ENCODE data around the gene ZDHHC11B. TPM values are rescaled to one million over a fixed set of nuclear protein-coding genes. Genes with fewer than 3 reads are reported as not detected.
"Not testable (repeated sequence)": the region's sequence is repeated elsewhere in the genome, so short reads cannot be mapped to it uniquely, and the experiment has no call there.

Gene ZDHHC11B
- total and polyA plus RNA-seq, 8 donors, result 8.4 to 52.3 (median 31.5) TPM

DNA sequence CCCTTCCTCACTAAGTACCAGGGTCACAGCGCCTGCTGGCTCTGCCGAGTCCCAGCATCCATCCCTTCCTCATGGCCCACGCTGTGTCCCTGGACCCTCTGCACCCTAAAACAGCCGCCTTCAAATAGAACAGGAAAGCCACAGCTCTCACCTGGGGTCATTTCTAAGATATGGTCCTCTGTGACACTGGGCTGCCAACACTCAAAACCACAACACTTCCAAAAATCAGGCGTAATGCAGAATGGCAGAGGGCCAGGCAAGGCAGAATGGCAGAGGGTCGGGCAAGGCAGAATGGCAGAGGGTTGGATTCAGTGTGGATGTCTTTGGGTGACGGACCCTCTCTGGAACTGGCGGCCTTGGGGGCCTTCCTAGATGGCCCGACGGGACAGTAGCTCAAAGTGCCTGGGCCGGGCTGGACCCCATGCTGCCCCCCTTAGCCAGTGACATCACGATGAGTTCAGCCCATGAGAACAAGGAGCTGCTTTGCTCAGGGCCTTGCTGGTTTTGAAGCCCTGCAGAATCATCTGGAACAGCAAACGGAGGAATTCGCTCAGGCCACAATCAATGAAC is 35.3 kb downstream of the ZDHHC11B start:
- TF ChIP-seq, protein P1, sequence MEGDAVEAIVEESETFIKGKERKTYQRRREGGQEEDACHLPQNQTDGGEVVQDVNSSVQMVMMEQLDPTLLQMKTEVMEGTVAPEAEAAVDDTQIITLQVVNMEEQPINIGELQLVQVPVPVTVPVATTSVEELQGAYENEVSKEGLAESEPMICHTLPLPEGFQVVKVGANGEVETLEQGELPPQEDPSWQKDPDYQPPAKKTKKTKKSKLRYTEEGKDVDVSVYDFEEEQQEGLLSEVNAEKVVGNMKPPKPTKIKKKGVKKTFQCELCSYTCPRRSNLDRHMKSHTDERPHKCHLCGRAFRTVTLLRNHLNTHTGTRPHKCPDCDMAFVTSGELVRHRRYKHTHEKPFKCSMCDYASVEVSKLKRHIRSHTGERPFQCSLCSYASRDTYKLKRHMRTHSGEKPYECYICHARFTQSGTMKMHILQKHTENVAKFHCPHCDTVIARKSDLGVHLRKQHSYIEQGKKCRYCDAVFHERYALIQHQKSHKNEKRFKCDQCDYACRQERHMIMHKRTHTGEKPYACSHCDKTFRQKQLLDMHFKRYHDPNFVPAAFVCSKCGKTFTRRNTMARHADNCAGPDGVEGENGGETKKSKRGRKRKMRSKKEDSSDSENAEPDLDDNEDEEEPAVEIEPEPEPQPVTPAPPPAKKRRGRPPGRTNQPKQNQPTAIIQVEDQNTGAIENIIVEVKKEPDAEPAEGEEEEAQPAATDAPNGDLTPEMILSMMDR (IDR thresholded peaks at IDR 0.05), result no peak
- no peaks in the 10 kb centered on the region for H3K4me1 ChIP-seq
- intact Hi-C loops (cut with DNase I), result no loop called here
- ATAC-seq, result no peak
- H3K4me3 ChIP-seq, result no peak overlapping the region
- H3K27ac ChIP-seq, result no peak overlapping the region
- no peaks in the 10 kb centered on the region for H3K9me3 ChIP-seq
- DNase-seq, result peak in 1 of 4 donors; percentile 53
- no peaks in the 10 kb centered on the region for H3K27me3 ChIP-seq
- no peaks in the 10 kb centered on the region for H3K36me3 ChIP-seq

DNA sequence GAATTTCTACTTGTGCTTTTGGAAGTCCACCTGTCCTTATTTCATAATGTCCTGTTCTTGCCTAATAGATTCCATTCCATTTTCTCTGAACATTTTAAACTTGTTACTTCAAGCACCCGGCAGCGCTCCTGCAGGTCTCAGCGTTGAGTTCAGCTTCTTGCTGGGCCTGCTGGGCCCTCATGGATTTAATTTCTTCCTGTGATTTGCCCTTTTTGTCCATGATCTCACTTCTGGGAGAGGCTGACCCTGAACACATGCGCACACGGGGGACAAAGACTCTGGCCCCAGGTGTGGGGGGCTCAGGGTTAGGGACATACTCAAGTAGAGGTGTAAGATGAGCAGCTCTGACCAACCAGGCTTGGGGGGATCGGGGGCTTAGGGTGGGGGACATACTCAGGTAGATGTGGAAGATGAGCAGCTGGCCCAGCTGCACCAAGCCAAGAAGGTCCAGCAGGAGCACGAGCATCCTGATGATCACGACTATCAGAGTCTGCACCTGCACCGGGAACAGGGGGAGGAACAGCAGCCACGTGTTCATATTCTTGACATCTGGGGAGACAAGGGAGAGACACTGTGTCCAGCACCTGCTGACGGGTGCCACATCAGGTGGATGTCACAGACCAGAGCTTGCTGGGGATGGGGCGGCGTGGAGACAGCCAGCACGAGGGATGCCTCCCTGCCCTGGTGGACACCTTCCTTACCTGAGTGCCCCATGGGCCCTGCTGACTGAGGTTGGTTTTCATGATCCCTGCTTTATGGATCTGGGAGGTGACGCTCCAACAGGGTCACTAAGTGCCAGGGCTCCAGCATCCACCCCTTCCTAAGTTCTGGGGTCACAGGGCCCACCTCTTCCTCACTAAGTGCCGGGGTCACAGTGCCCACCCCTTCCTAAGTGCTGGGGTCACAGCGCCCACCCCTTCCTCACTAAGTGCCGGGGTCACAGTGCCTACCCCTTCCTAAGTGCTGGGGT is 36.2 kb downstream of the ZDHHC11B start:
- H3K4me3 ChIP-seq; ATAC-seq; H3K4me1 ChIP-seq; H3K27ac ChIP-seq; H3K36me3 ChIP-seq; H3K9me3 ChIP-seq; H3K27me3 ChIP-seq; intact Hi-C loops (cut with DNase I): not testable (repeated sequence)
- DNase-seq, result peak in 1 of 4 donors; percentile 45

DNA sequence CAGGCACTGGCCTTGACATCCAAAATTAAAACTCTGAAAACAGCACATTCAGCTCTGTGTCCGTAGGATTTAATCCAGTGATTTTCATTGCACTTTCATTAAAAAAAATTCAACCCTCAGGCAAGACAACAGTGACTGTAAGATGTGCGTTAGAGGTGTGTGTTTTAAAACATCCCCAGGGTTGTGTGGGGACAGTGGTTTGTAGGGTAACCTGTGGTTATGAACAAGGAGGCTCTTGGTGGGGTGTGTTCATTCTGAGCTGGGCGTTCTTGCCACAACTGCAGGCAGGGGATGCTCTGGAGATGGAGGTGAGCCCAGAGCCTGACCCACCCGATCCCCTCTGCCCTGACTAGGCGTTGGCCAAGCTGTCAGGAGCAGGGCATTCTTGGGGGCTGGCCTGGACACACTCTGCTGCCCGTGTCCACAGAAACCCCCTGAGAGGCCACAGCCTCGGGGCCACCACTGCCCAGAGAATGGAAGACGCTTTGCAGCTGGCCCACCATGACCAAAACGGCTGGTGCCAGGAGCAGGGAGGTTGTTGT is 37.2 kb downstream of the ZDHHC11B start:
- ATAC-seq; H3K36me3 ChIP-seq; H3K27ac ChIP-seq; H3K4me3 ChIP-seq; H3K9me3 ChIP-seq; H3K27me3 ChIP-seq; intact Hi-C loops (cut with DNase I); H3K4me1 ChIP-seq: not testable (repeated sequence)
- peak in 1 of 4 donors; percentile 17 for DNase-seq

DNA sequence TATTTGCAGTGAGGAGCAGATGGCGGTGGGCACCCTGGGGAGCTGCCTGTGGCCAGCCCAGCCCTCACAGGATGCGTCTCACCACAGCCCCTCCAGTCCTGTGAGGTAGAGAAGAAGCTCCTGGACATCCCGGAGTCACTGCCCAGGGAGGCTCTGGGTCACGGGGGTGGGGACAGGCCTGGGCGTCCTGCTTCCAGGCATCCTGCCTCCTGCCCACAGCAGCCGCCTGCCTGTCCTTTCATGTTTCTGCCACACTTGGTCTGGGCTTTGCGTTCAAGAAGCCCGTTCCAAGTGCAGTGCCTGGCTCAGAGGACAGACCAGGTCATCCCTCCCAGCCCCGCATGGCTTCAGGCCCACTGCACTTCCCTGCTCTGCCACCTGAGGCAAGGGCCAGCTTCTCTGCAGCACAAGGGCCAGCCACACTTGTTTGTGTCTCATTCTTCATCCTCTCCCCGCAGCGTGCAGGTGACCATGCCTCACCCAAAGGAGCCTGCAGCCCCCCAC is 38.2 kb downstream of the ZDHHC11B start:
- Histone ChIP-seq H3K27ac (no peak overlapping the region), H3K4me1 (no peaks in the 10 kb centered on the region), H3K9me3 (no peaks in the 10 kb centered on the region), H3K4me3 (no peak overlapping the region), H3K36me3 (no peaks in the 10 kb centered on the region), H3K27me3 (no peaks in the 10 kb centered on the region)
- DNase-seq, result peak in 1 of 4 donors; percentile 57
- intact Hi-C loops (cut with DNase I), result no loop called here
- TF ChIP-seq, protein P1 (IDR thresholded peaks at IDR 0.05), result no peak
- no peak for ATAC-seq

DNA sequence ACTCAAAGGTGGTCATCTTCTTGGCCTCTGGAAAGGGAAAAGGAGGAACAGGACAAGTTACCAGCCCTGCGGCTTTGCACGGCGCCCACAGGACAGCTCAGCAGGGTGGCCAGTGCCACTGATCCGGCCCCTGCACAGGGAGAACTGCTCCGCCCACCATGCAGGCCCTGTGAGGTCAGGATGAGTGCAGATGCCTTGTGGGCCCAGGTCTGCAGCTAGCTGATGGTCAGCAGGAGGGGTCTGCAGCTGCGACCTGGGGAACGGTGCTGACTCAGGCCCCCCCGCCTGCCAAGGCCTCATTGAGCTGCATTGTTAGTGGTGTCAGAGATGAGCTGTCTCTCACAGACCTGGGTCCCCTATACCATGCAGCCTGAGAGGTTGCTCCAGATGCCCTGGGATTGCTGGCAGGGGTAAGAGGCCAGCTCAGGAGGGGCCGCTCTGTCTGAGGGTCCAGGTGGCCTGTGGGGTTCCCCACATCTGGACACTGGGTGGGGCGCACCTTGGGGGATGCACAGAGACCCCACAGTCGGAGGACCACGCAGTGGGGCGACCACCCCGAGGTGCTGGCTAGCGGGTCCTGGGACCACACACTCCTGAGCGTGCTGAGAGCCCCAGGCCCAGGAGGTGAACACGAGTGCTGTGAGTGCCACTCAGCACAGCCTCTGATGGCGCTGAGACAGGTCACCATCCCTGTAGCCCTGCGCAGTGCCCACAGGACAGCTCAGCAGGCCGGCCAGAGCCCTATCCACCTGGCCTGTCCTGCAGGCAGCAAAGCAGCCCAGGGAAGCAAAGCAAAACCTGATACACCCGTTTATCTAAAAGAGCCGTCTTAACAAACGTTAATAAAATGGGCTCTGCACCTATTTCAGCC is 39.0 kb downstream of the ZDHHC11B start:
- ATAC-seq (peak; percentile 18), DNase-seq (peak in 1 of 4 donors; percentile 43)
- H3K4me1 ChIP-seq; H3K27ac ChIP-seq; intact Hi-C loops (cut with DNase I); H3K27me3 ChIP-seq; H3K9me3 ChIP-seq; H3K36me3 ChIP-seq; H3K4me3 ChIP-seq: not testable (repeated sequence)

DNA sequence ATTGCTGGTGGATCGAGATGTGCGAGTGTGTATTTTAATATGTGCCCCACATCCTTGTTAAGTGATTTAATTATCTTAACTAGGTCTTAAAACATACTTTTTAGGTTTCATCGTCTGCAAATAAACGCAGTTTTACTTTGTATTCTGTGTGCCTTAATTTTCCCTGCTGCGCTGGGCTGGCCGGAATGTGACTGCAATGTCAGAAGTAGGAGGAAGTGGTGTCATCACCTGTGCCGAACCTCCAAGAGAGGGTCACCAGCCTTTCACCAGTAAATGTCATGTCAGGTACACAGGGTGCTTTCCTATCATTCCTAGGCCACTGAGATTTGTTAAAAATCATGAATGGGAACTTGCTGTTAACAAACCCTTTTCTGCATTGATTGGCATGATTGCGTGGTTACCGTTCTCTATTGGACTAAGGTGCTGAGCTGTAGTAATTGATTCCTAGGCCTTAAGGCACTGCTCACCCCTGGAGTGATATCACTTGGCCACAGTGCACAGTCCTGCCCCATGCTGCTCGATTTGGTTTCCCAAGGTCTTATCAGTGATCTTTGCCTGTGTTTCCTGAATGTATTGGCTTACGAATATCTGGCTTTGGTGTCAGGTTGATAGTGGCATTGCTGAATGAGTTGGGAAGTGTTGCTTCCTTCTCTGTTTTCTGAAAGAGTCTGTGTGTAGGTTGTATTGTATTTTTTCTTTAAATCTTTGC is 40.7 kb downstream of the ZDHHC11B start:
- H3K36me3 ChIP-seq; H3K4me3 ChIP-seq; ATAC-seq; H3K9me3 ChIP-seq; H3K27ac ChIP-seq; H3K4me1 ChIP-seq; H3K27me3 ChIP-seq; intact Hi-C loops (cut with DNase I): not testable (repeated sequence)
- DNase-seq, result peak in 1 of 4 donors; percentile 13

DNA sequence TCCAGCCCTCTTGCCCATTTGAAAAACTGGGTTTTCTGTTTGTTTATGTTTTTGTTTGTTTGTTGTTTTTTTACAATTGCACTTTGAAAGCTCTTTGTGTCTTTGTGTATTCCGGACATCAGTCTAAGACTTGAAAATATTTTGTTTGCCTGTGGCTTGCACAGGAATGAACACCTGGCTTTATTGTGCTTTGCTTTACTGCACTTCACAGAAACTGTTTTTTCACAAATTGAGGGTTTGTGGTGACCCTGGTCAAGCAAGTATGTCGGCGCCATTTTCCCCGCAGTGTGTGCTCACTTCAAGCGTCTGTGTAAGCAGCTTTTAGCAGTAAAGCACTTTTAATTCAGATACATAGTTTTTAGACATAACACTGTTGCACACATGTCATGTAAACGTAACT is 42.3 kb downstream of the ZDHHC11B start:
- DNase-seq; ATAC-seq; H3K27me3 ChIP-seq; H3K27ac ChIP-seq; H3K9me3 ChIP-seq; intact Hi-C loops (cut with DNase I); H3K4me1 ChIP-seq; H3K36me3 ChIP-seq; H3K4me3 ChIP-seq: not testable (repeated sequence)

DNA sequence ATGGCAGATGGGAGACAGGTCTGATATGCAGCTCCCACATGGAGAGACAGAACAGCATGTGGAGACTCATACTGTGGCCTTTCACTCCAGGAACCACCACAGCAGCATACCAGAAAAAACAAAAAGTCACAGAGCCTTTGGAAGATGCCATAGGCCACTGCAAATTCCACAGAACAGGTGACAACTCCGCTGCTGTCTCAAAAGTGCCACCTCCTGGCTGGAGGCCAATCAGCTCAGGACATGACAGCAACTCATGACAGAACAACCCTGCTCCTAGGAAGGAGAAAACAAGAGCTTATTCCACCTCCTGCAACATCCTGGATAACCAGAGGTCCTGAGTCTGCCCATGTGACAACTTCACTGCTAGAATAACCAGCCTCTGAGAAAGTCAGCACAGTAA is 50.4 kb downstream of the ZDHHC11B start:
- ATAC-seq; H3K36me3 ChIP-seq; H3K27me3 ChIP-seq; intact Hi-C loops (cut with DNase I); H3K27ac ChIP-seq; H3K9me3 ChIP-seq; H3K4me1 ChIP-seq; H3K4me3 ChIP-seq; DNase-seq: not testable (repeated sequence)

DNA sequence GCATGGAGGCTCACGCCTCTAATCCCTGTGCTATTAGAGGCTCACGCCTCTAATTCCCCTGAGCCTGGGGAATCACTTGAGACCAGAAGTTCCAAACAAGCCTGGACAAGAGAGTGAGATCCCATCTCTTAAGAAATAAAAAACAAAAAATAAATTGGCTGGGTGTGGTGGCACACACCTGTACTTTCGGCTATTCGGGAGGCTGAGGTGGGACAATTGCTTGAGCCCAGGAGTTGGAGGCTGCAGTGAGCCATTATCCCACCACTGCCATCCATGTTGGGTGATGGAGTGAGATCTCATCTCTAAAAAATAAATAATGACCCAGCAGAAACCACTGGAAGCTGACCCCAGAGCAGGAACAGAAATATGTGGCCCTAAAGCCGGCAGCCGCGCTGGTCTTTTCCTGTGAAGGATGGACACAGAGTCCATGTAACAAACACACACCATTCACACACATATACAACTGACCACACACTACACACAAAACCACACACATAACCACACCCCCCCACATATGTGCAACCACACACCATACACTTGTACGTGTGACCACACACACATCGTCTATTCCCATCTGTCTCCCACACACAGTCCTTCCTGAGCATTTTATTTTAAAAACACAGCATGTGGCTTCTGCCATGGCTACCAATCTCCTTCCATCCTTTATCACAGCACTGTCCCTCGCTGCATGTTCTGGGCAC is 51.6 kb downstream of the ZDHHC11B start:
- ATAC-seq; intact Hi-C loops (cut with DNase I); DNase-seq: not testable (repeated sequence)

More for the DNA sequence above, 51.6 kb downstream of the ZDHHC11B start:
- not testable (repeated sequence) for H3K27ac ChIP-seq, H3K36me3 ChIP-seq, H3K4me3 ChIP-seq, H3K4me1 ChIP-seq, H3K27me3 ChIP-seq, H3K9me3 ChIP-seq

Measured in left lung (tissue), 10 donors.